T-helper 2 cell treated with Interferon-gamma antibody and Interleukin-4, amounts not matched to agents 5 μg/mL and 100 μg/mL, for 36 hours (primary cell): ENCODE measurements around the gene PROK2.

Source experiments
- DNase-seq: peaks from one replicate; pipeline ENCODE4 v3.0.0; 2021; ENCODE audit warnings: low spot score
- H3K27ac Mint-ChIP-seq: one replicate; pipeline ENCODE4 v1.8.0; 2021; ENCODE audit warnings: mild to moderate bottlenecking, mixed read lengths
- H3K27me3 Mint-ChIP-seq: one replicate; pipeline ENCODE4 v1.8.0; 2021; ENCODE audit warnings: low read depth, mixed read lengths
- H3K36me3 Mint-ChIP-seq: one replicate; pipeline ENCODE4 v1.8.0; 2021; ENCODE audit warnings: low read depth, mixed read lengths
- H3K4me1 Mint-ChIP-seq: one replicate; pipeline ENCODE4 v1.8.0; 2021; ENCODE audit warnings: low read depth, mixed read lengths
- H3K4me3 Mint-ChIP-seq: one replicate; pipeline ENCODE4 v1.8.0; 2022; ENCODE audit warnings: mild to moderate bottlenecking, moderate library complexity, mixed read lengths
- H3K9me3 Mint-ChIP-seq: one replicate; pipeline ENCODE4 v1.8.0; 2021; ENCODE audit warnings: mixed read lengths

Gene PROK2

DNA sequence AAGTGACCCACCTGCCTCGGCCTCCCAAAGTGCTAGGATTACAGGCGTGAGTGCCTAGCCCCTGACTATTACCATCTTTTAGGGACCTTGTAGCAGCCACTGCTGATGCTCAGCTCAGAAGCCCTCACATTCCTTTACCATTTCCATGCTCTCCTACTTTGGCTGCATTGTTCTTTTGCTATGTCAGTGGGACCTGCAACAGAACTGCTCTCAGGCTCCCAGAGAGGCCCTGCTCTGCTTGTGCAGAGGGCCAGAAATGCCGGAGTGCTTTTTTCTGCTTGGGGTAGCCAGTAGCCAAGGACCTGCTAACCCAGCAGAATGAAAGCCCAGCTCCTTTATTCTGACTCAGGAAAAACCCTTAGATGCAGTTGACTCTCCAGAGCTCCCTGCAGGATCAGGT lies 18.3 kb upstream of the PROK2 start:
- H3K27ac Mint-ChIP-seq, result no peak overlapping the region
- no peaks in the 10 kb centered on the region for H3K4me1 Mint-ChIP-seq
- peaks cover 17% of the 10 kb centered on the region for H3K27me3 Mint-ChIP-seq
- H3K36me3 Mint-ChIP-seq, result no peaks in the 10 kb centered on the region
- no peaks in the 10 kb centered on the region for H3K9me3 Mint-ChIP-seq
- no peak for DNase-seq
- H3K4me3 Mint-ChIP-seq, result no peak overlapping the region

DNA sequence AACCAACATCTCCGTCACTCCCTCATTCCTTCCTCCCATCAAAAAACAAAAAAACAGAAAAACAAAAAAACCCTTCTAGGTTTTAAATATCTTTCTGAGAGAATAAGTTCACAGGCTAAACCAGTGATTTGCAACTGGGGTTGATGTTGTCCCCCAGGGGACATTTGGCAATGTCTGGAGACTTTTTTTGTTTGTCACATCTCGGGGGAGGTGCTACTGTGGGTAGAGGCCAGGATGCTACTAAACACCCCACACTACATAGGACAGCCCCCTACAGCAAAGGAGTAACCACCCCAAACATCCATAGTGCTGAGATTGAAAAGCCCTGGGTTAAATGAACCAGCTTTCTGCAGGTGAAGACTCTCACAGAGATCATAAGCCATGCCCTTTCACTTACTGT lies 17.0 kb upstream of the PROK2 start:
- Mint-ChIP-seq H3K27ac (no peak overlapping the region), H3K9me3 (no peaks in the 10 kb centered on the region), H3K36me3 (no peaks in the 10 kb centered on the region), H3K27me3 (peaks cover 17% of the 10 kb centered on the region), H3K4me3 (no peak overlapping the region), H3K4me1 (no peaks in the 10 kb centered on the region)
- no peak for DNase-seq

DNA sequence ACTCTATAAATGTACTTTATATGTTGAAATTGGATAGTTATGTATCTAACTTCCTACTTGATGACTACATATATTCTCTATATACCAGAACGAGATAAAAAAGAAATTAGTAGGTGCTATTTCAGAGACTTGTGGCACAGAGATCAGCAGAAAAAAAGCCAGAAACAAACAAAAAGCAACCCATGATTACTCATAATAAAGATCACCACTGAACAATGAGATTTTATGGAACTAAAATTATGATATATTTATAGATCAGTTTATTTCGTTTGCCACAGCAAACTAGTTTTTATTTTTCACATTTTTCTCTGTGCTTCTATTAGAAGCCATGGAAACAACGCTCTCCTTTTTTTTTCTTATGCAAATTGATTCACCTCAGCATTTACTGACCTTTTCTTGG lies 15.1 kb upstream of the PROK2 start:
- no peaks in the 10 kb centered on the region for H3K36me3 Mint-ChIP-seq
- H3K9me3 Mint-ChIP-seq, result no peaks in the 10 kb centered on the region
- DNase-seq, result no peak
- H3K4me3 Mint-ChIP-seq, result no peak overlapping the region
- no peak overlapping the region for H3K27ac Mint-ChIP-seq
- H3K27me3 Mint-ChIP-seq, result peaks cover 26% of the 10 kb centered on the region
- H3K4me1 Mint-ChIP-seq, result peaks cover 2% of the 10 kb centered on the region

DNA sequence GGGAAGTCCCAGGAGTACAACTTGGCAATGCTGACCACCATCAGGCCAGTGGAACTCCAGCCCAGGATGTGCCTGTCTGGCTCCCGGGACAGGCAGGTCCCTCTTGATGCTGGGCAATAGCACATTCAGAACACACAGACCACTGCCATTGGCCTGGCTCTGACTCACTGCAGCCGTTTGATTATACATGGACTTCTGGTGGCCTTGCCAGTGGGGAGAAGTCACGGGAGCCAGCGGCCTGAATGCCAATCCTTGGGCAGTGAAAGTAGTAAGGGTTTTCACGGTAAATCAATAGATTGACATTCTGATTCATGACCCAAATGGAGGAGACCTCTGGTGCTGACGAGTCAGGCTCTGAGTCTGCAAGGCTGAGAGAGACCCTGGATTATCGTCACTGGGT lies 12.5 kb upstream of the PROK2 start:
- no peak for DNase-seq
- Mint-ChIP-seq H3K27ac (no peak overlapping the region), H3K36me3 (no peaks in the 10 kb centered on the region), H3K9me3 (no peaks in the 10 kb centered on the region), H3K4me3 (no peak overlapping the region), H3K4me1 (peaks cover 2% of the 10 kb centered on the region), H3K27me3 (peaks cover 29% of the 10 kb centered on the region)

DNA sequence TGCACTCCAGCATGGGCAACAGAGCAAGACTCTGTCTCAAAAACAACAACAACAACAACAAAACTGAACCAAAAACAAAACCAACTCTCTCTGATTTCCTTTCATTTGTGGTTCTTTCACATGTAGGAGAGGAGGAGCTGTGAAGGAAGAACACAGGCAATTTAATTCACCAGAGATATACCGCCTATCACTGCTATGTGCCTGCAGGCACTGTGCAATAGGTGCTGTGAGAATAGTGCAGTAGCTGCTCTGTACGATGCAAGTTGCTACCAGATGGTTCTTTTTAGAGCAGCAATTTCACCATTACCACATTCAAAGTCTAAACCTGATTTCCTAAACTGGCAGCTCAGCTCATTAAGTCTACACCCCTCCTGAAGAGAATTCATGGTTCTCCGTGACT lies 11.3 kb upstream of the PROK2 start:
- H3K27me3 Mint-ChIP-seq, result peaks cover 27% of the 10 kb centered on the region
- peaks cover 2% of the 10 kb centered on the region for H3K4me1 Mint-ChIP-seq
- no peaks in the 10 kb centered on the region for H3K9me3 Mint-ChIP-seq
- no peaks in the 10 kb centered on the region for H3K36me3 Mint-ChIP-seq
- no peak for DNase-seq
- no peak overlapping the region for H3K27ac Mint-ChIP-seq
- H3K4me3 Mint-ChIP-seq, result no peak overlapping the region

DNA sequence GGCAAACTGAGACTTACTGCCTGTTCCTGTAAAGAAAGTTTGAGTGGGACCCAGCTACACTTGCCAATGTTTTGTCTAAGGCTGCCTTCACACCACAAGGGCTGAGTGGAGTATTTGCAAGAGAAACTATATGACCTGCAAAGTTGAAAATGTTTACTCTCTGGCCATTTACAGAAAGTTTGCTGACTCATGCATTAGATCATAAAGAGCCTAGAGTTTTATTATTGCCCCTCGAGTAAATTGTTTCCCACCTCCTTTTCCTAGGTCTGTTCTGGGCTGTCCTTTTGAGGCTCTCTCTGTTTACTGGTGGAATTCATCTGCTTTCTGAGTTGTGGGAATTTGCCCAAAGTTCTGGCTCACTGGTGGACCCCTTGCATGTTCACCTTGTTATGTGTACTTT lies 6.7 kb upstream of the PROK2 start:
- Mint-ChIP-seq H3K27ac (no peak overlapping the region), H3K4me3 (no peak overlapping the region), H3K27me3 (peaks cover 43% of the 10 kb centered on the region), H3K9me3 (no peaks in the 10 kb centered on the region), H3K36me3 (no peaks in the 10 kb centered on the region), H3K4me1 (peaks cover 2% of the 10 kb centered on the region)
- DNase-seq, result no peak

DNA sequence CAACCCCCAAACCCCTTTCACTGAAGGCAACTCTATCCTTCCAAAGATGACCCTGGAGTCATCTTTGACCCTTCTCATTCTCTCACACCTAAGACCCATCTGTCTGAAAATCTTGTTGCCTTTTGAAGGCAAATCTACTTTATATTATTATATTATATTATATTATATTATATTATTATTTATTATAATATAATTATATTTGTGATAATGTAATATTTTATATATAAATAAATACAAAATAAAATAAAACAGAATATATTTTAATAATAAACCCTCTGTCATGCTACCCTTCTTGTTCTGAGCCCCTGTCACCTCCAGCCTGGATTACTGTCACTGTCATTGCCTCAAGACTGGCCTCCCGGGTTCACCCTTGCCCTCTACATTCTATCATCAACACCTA lies 5.0 kb upstream of the PROK2 start:
- Mint-ChIP-seq H3K4me3 (no peak overlapping the region), H3K27ac (no peak overlapping the region), H3K36me3 (no peaks in the 10 kb centered on the region), H3K9me3 (no peaks in the 10 kb centered on the region), H3K4me1 (peaks cover 8% of the 10 kb centered on the region), H3K27me3 (peaks cover 48% of the 10 kb centered on the region)
- DNase-seq, result no peak

DNA sequence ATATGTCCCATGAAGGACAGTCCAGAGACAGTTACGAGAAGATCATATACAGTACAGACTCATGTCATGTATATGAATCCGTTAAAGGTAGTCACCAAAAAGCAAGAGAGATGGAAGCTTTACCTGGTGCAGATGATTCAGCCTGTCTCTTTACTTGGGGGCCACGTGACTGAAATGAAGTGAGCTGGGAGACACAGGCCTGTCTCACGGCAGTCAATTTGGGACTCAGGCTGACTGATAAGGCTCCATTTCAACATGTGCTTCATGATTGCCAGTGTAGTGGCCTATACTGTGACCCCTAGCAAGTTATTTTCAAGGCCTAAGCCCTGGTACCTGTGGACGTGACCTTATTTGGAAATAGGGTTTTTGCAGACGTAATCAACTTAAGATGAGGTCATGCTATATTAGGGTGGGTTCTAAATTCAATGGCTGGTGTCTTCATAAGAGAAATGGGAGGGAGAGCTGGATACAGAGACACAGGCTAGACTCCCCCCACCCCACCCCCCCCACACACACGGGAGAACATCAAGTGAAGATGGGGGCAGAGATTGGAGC lies 3.0 kb upstream of the PROK2 start:
- Mint-ChIP-seq H3K4me1 (peaks cover 12% of the 10 kb centered on the region), H3K4me3 (no peak overlapping the region), H3K27ac (no peak overlapping the region), H3K36me3 (no peaks in the 10 kb centered on the region), H3K9me3 (no peaks in the 10 kb centered on the region), H3K27me3 (peaks cover 57% of the 10 kb centered on the region)
- no peak for DNase-seq

DNA sequence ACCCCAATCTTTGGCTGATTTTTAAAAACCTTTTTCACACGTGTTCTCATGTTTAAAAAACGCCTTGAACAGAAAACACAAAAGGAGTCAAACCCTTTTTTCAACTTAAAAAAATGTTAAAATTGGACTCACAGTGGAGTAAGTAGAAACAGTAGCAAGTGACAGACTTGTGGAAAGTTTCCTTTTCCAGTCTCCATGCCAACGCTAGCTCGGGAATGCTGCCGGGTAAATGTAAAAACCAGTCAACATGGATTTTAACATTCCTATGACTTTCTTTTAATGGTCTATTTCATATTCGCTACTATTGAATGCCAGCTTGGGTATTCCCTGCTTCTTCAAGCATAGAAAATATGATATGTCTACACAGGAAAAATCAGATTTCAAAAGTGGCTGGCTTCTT lies 1.6 kb upstream of the PROK2 start:
- peaks cover 68% of the 10 kb centered on the region for H3K27me3 Mint-ChIP-seq
- H3K36me3 Mint-ChIP-seq, result no peaks in the 10 kb centered on the region
- DNase-seq, result no peak
- peaks cover 12% of the 10 kb centered on the region for H3K4me1 Mint-ChIP-seq
- H3K4me3 Mint-ChIP-seq, result no peak overlapping the region
- no peak overlapping the region for H3K27ac Mint-ChIP-seq
- H3K9me3 Mint-ChIP-seq, result no peaks in the 10 kb centered on the region

DNA sequence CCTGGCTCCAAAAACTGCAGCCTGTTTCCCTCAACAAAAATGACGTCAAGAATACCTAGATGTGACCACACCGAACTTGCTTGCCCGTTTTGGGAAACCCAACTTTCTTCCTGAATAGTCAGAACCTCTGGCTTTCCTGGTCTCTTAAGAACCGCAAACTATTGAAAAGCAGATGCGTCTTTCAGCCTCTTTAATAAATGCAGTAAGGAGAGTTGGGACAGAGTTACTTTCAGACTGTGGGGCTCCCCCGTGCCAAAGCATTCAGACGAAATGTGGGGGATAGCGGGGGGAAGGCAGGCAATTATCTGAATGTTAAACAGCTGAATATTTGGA lies 1.2 kb upstream of the PROK2 start:
- Mint-ChIP-seq H3K27me3 (peaks cover 67% of the 10 kb centered on the region), H3K27ac (no peak overlapping the region), H3K4me1 (peaks cover 12% of the 10 kb centered on the region), H3K9me3 (no peaks in the 10 kb centered on the region), H3K36me3 (no peaks in the 10 kb centered on the region), H3K4me3 (peak overlapping the region; percentile 72)
- DNase-seq, result no peak

DNA sequence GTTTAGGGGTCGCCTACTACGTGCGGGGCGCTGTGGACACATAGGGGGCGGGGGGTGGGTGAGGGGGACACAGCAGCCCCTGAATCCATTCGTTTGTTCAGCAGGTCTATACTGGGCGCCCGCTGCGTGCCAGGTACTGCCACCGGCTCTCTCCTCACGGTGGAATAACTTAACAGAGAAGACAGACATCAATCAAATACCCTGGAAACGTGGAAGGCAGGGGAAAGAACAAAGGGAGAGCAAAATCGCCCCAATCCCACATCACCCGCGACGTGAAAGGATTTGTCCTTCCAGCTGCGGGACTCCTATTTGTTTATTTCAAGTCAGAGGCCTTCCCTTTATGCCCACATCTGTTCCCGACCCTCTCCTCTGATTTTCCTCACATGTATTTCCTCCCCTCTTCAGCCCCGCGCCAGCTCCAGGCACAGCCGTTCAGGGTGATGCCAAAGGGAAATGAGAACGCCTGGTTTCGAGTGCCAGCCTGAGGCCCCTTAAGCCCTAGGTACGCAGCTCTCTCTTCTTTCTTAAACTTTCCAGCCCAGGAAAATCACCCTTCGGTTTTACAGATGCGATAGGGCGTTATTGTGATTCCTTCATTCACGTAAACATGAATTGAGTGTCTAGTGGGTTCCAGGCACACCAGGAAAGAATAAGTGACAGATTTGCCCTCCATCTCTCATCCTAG lies 726 bp upstream of the PROK2 start:
- H3K4me3 Mint-ChIP-seq, result peak overlapping the region; percentile 72
- no peaks in the 10 kb centered on the region for H3K36me3 Mint-ChIP-seq
- peak overlapping the region; percentile 20 for H3K27ac Mint-ChIP-seq
- H3K9me3 Mint-ChIP-seq, result no peaks in the 10 kb centered on the region
- H3K27me3 Mint-ChIP-seq, result peaks cover 70% of the 10 kb centered on the region
- peaks cover 13% of the 10 kb centered on the region for H3K4me1 Mint-ChIP-seq
- DNase-seq, result no peak

DNA sequence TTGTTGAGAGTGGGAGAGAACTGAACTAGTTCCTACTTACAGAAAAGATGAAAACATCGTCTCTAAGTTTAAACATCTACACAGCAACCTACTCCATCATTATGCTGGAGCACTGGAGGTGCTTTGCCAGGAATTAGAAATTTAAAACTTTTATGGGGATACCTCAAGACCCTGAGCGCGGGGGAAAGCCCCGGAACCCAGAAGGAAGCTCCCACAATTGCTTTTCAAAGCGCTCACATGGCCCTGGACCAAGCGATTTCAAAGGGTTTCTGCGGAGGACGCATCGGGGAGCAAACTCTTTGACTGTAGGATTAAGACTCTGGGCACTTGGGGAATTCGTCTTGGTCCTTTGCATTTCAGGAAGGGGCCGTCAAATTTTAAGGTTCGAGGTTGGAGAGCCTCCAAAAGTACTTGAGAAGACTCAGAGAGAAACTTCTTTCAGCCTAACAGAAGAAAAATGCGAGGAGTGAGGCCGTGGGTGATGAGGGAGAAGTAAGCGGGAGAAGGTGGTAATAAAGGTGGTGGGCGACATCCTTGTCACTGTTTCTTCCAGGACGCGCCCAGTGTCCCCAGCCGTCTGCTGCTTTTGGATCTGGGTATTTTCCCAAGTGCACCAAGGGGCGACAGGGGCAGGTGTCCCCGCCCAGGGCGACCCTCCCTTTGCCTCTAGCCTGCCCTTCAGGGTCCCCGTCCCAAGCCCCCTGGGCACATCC lies 591 bp downstream of the PROK2 start:
- no peaks in the 10 kb centered on the region for H3K36me3 Mint-ChIP-seq
- peaks cover 74% of the 10 kb centered on the region for H3K27me3 Mint-ChIP-seq
- H3K4me1 Mint-ChIP-seq, result peaks cover 24% of the 10 kb centered on the region
- no peaks in the 10 kb centered on the region for H3K9me3 Mint-ChIP-seq
- H3K4me3 Mint-ChIP-seq, result peak overlapping the region; percentile 76
- no peak overlapping the region for H3K27ac Mint-ChIP-seq
- no peak for DNase-seq

DNA sequence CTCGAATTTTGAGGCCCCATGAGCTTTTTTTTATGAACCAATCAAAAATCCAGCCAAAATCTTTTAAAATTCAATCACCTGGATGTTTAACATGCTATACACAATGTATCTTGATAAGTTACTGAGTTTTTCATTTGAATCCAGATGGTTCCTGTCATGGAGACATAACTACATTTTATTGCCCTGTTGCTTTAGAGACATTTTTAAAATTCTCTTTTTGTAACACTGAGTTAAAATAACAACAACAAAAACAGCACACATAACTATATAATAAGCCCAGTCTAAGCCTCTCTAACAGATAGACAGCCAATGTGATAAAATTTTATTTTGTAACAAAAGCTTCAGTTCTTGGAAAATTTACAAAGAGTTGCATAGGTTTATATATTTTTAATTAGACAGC lies 1.8 kb downstream of the PROK2 start:
- Mint-ChIP-seq H3K27ac (no peak overlapping the region), H3K4me3 (no peak overlapping the region), H3K36me3 (no peaks in the 10 kb centered on the region), H3K9me3 (no peaks in the 10 kb centered on the region), H3K4me1 (peaks cover 28% of the 10 kb centered on the region), H3K27me3 (peaks cover 71% of the 10 kb centered on the region)
- DNase-seq, result no peak

DNA sequence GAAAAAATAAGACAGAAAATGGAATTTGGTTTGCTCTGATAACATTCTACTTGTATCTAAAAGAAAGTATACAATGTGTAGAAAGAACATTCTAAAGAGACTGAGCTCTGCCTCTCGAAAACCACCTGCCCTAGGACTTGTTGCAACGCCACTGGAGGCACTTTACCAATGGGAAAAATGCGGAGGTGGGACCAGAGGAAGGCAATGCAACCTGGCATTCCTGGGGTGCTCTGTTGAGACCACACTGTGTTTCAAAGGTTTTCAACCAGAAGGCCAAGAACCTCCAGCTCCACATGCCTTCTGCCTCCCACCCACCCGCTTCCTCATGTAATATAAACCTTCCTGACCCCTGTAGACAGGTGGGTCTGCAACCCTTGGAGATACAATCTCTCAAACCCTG lies 4.5 kb downstream of the PROK2 start:
- peaks cover 25% of the 10 kb centered on the region for H3K4me1 Mint-ChIP-seq
- H3K36me3 Mint-ChIP-seq, result no peaks in the 10 kb centered on the region
- H3K27me3 Mint-ChIP-seq, result peaks cover 46% of the 10 kb centered on the region
- H3K4me3 Mint-ChIP-seq, result no peak overlapping the region
- H3K27ac Mint-ChIP-seq, result no peak overlapping the region
- H3K9me3 Mint-ChIP-seq, result no peaks in the 10 kb centered on the region
- DNase-seq, result no peak
